ENCODE results near the gene ST6GALNAC2.

ST6GALNAC2 gene

GRCh38 chr17:76546556-76547182 lies 39.0 kb downstream of the ST6GALNAC2 start:
- Histone ChIP-seq H3K4me1 (ENCODE audit: control insufficient read depth, insufficient read depth, low read length) (peaks cover 21% of the 10 kb centered on the region), H3K4me3 (ENCODE audit: low read depth, low read length) (no peak overlapping the region), H3K9me3 (ENCODE audit: control insufficient read depth, insufficient read depth, low read depth, low read length) (no peaks in the 10 kb centered on the region), H3K27ac (ENCODE audit: extremely low read depth, low read depth, low read length) (no peak overlapping the region), H3K36me3 (ENCODE audit: control insufficient read depth in 2 of 2, insufficient read depth in 1 of 2, low read length in 2 of 2) (peaks cover 0 to 9% of the 10 kb centered on the region in 2 experiments; a peak in 2 of 3 replicates)
- TF ChIP-seq SP2 (tag by site-specific recombination; IDR thresholded peaks at IDR 0.05) (no peak), BCL6B (tag by site-specific recombination; IDR thresholded peaks at IDR 0.05) (no peak), ZNF449 (tag by site-specific recombination; IDR thresholded peaks at IDR 0.05) (peak; percentile 78), ZNF140 (tag by site-specific recombination; IDR thresholded peaks at IDR 0.05) (no peak), ZBTB20 (tag by site-specific recombination; IDR thresholded peaks at IDR 0.05) (peak; percentile 16; the same call in 1 of the 2 replicates), OSR2 (tag by site-specific recombination; IDR thresholded peaks at IDR 0.05) (peak; percentile 13; the same call in 1 of the 2 replicates), ZNF239 (tag by site-specific recombination; IDR thresholded peaks at IDR 0.05) (no peak), ZNF747 (tag by site-specific recombination; IDR thresholded peaks at IDR 0.05) (no peak), ZNF302 (tag by site-specific recombination; IDR thresholded peaks at IDR 0.05; ENCODE audit: low read depth) (no peak), SP3 (tag by site-specific recombination; IDR thresholded peaks at IDR 0.05) (no peak), TRIM28 (IDR thresholded peaks at IDR 0.05; ENCODE audit: borderline replicate concordance, low read length) (no peak), ZSCAN4 (tag by site-specific recombination; IDR thresholded peaks at IDR 0.05) (0 out of 2 replicates have a peak, but pooled peaks have one; percentile 4), ZNF544 (tag by site-specific recombination; IDR thresholded peaks at IDR 0.05) (no peak), KLF8 (tag by site-specific recombination; IDR thresholded peaks at IDR 0.05) (no peak)
- ChIA-PET POLR2A (interaction anchor here (0.9 to 2.7 kb wide), 3 partner anchors 11 to 15 kb away, joined by 3 to 15 read pairs (median 4); no protein-coding TSS in a partner anchor), CTCF (interaction anchor here (0.6 to 4.5 kb wide), 41 partner anchors 10 to 532 kb away, joined by 3 to 87 read pairs (median 4); partner anchors contain the start of gene AANAT)

- no peak overlapping the region for H3K27ac ChIP-seq (ENCODE audit: extremely low read depth, low read depth, low read length)
- CTCF ChIA-PET, result interaction anchor here (0.5 to 4.5 kb wide), 28 partner anchors 10 to 264 kb away, joined by 3 to 87 read pairs (median 6); partner anchors contain the start of gene AANAT
- POLR2A ChIA-PET, result interaction anchor here (0.9 to 2.7 kb wide), 3 partner anchors 11 to 16 kb away, joined by 3 to 15 read pairs (median 4); no protein-coding TSS in a partner anchor
- peaks cover 0 to 9% of the 10 kb centered on the region in 2 experiments; a peak in 2 of 3 replicates for H3K36me3 ChIP-seq (ENCODE audit: control insufficient read depth in 2 of 2, insufficient read depth in 1 of 2, low read length in 2 of 2)
- no peaks in the 10 kb centered on the region for H3K9me3 ChIP-seq (ENCODE audit: control insufficient read depth, insufficient read depth, low read depth, low read length)
- peaks cover 18% of the 10 kb centered on the region for H3K4me1 ChIP-seq (ENCODE audit: control insufficient read depth, insufficient read depth, low read length)
- H3K4me3 ChIP-seq (ENCODE audit: low read depth, low read length), result no peak overlapping the region
- TF ChIP-seq ZBTB21 (tag by site-specific recombination; IDR thresholded peaks at IDR 0.05), result no peak
- TF ChIP-seq GFI1B (tag by site-specific recombination; IDR thresholded peaks at IDR 0.05), result no peak
- TF ChIP-seq REST (tag by site-specific recombination; IDR thresholded peaks at IDR 0.05), result peak; percentile 61
- TF ChIP-seq ZFP3 (tag by site-specific recombination; IDR thresholded peaks at IDR 0.05; ENCODE audit: low read depth), result no peak
- TF ChIP-seq ZBTB20 (tag by site-specific recombination; IDR thresholded peaks at IDR 0.05), result 0 out of 2 replicates have a peak, but pooled peaks have one; percentile 5
- TF ChIP-seq ZNF140 (tag by site-specific recombination; IDR thresholded peaks at IDR 0.05), result no peak
- no peak for TF ChIP-seq KLF9 (tag by site-specific recombination; IDR thresholded peaks at IDR 0.05; ENCODE audit: low read depth)
- TF ChIP-seq ZNF423 (tag by site-specific recombination; IDR thresholded peaks at IDR 0.05), result peak; percentile 93
- TF ChIP-seq ZNF426 (tag by site-specific recombination; IDR thresholded peaks at IDR 0.05), result no peak
- no peak for TF ChIP-seq ZEB2 (tag by site-specific recombination; IDR thresholded peaks at IDR 0.05)
- TF ChIP-seq ZNF777 (tag by site-specific recombination; IDR thresholded peaks at IDR 0.05; ENCODE audit: borderline replicate concordance), result no peak
- no peak for TF ChIP-seq ZNF645 (tag by site-specific recombination; IDR thresholded peaks at IDR 0.05)
- TF ChIP-seq MEIS1 (CRISPR knock-in tag; IDR thresholded peaks at IDR 0.05; ENCODE audit: borderline replicate concordance), result no peak
These were observed 39.6 kb downstream of the ST6GALNAC2 start for GRCh38 chr17:76545918-76546555.
